Stimulated activated memory B cell treated with anti-CD40 and anti-IgM and Interleukin-4, amounts not matched to agents 10 μg/mL and 1 μg/mL and 100 μg/mL, for 72 hours (primary cell): Measurements from ENCODE around the gene ZNF358.

Experiments
- ATAC-seq: fragments of 150-1000 bp; cut with Tn5 transposase; 2 replicates; pipeline ENCODE4 v1.10.0; 2021
- H3K27ac Mint-ChIP-seq: one replicate; pipeline ENCODE4 v1.8.0; 2022; ENCODE audit warnings: mild to moderate bottlenecking, mixed read lengths
- H3K27me3 Mint-ChIP-seq: one replicate; pipeline ENCODE4 v1.8.0; 2022; ENCODE audit warnings: mixed read lengths
- H3K36me3 Mint-ChIP-seq: one replicate; pipeline ENCODE4 v1.8.0; 2022; ENCODE audit warnings: mixed read lengths
- H3K4me1 Mint-ChIP-seq: one replicate; pipeline ENCODE4 v1.8.0; 2022; ENCODE audit warnings: mixed read lengths
- H3K4me3 Mint-ChIP-seq: one replicate; pipeline ENCODE4 v1.8.0; 2022; ENCODE audit warnings: mild to moderate bottlenecking, moderate library complexity, mixed read lengths
- H3K9me3 Mint-ChIP-seq: one replicate; pipeline ENCODE4 v1.8.0; 2022; ENCODE audit warnings: mixed read lengths

Gene ZNF358

DNA sequence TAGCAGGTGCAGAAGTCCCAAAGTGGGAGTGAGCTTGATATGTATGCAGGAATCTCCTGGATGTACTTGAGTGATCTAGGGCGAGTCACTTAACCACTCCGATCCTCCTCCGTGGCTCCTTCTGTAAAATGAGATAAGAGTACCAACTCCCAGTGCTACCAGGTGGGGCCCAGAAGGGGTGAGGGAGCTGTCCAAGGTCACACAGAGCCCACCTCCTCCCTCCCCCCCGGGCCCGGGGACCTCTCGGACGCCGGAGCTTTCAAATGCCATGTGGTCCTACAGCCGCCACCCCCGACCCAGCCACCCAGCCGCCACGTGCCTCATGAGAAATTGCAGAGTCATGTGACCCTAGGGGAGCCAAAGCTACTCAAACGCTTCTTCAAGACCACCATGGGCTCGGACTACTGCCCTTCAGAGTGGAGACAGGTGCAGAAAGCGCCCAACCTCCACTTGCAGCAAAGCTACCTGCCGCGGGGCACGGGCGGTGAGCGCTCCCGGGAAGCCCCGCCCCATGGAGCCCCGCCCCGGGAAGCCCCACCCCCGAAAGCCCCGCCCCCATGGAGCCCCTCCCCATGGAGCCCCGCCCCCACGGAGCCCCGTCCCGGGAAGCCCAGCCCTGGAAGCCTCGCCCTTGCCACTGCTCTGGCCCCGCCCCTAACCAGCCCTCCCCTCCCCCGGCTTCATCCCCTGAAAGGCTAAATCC, 10.1 kb upstream of the ZNF358 start:
- H3K36me3 Mint-ChIP-seq, result peaks cover 6% of the 10 kb centered on the region
- ATAC-seq, result no peak
- H3K4me3 Mint-ChIP-seq, result peak overlapping the region; percentile 20
- H3K9me3 Mint-ChIP-seq, result peaks cover 8% of the 10 kb centered on the region
- no peak overlapping the region for H3K27ac Mint-ChIP-seq
- peaks cover 58% of the 10 kb centered on the region for H3K27me3 Mint-ChIP-seq
- H3K4me1 Mint-ChIP-seq, result peaks cover 25% of the 10 kb centered on the region

DNA sequence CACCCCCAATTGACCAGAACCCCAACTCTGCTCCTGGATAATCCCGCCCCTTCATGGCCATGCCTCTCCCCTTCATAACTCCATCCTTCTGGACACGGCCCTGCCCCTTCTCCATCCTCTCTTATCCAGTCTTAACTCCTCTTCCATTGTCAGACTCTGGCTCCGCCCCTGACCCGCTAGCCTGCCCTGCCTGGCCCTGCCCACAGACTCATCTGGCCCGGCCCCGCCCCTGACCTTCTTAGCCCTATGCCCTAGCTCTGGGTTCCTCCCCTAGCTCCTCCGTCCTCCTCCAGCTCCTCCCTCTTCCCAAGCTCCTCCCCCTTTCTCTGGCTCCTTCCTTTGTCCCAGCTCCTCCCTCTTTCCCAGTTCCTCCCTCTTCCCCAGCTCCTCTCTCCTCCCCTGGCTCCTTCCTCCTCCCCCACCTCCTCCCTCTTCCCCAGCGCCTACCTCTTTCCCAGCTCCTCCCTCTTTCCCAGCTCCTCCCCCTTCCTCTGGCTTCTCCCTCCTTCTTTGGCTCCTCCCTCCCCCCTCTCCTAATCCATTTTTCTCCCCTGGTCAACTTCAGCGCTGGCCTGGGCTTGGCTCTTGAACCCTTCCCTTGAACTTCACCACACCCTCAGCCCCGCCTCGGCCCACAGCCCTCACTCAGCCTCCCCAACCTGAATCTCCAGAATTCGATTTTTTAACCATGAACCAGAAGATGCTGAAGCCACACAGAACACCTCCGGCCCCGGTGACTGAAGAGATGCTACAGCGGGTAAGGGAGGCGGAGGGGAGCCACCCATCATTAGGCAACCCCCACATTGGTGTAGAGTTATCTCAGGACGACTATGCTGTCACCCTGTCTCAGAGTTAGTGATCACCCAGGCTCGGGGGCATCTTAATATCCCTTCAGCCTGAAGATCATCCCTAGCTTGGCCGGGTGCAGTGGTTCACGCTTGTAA, 9.2 kb upstream of the ZNF358 start:
- Mint-ChIP-seq H3K36me3 (peaks cover 6% of the 10 kb centered on the region), H3K27ac (no peak overlapping the region), H3K4me3 (no peak overlapping the region), H3K4me1 (peaks cover 20% of the 10 kb centered on the region), H3K9me3 (peaks cover 8% of the 10 kb centered on the region), H3K27me3 (peaks cover 50% of the 10 kb centered on the region)
- peak; percentile 71 for ATAC-seq

DNA sequence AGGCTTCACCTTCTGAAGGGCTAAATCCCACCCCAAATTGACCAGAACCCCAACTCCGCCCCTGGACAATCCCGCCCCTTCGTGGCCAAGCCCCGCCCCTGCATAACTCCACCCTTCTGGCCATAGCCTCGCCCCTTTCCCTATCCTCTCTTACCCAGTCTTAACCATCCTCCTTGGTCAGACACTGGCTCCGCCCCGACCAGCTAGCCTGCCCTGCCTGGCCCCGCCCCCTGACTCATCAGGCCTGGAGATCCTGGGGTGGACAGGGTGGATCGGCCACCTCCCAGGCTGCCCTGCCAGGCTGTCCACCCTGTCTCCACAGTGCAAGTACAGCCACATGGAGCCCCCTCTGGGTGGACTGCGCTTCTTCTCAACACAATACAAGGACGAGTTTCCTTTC, 8.0 kb upstream of the ZNF358 start:
- peaks cover 18% of the 10 kb centered on the region for H3K4me1 Mint-ChIP-seq
- no peak overlapping the region for H3K27ac Mint-ChIP-seq
- H3K4me3 Mint-ChIP-seq, result no peak overlapping the region
- peaks cover 6% of the 10 kb centered on the region for H3K36me3 Mint-ChIP-seq
- ATAC-seq, result peak; percentile 61
- H3K27me3 Mint-ChIP-seq, result peaks cover 45% of the 10 kb centered on the region
- H3K9me3 Mint-ChIP-seq, result peaks cover 8% of the 10 kb centered on the region

DNA sequence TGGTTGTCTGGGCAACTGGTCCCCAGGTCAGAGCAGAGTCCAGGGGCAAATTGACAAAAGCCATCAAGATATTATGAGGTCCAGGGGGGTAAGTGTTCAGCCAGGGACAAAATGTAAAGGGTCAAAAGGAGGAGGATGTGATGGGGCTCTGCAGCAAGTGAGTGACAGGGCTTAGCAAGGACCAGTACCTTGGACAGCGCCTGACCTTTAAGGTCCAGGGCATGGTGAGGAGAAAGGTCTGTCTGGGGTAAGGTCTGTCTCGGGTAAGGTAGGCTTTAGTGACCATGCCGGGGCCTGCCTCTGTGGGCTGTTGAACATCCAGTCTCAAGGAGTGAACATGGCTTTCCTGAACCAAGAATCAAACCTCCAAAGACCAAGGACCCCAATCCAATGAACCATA, 6.3 kb upstream of the ZNF358 start:
- H3K36me3 Mint-ChIP-seq, result peaks cover 6% of the 10 kb centered on the region
- H3K4me3 Mint-ChIP-seq, result no peak overlapping the region
- no peak overlapping the region for H3K27ac Mint-ChIP-seq
- H3K4me1 Mint-ChIP-seq, result peaks cover 18% of the 10 kb centered on the region
- H3K27me3 Mint-ChIP-seq, result peaks cover 45% of the 10 kb centered on the region
- H3K9me3 Mint-ChIP-seq, result peaks cover 8% of the 10 kb centered on the region
- ATAC-seq, result no peak

DNA sequence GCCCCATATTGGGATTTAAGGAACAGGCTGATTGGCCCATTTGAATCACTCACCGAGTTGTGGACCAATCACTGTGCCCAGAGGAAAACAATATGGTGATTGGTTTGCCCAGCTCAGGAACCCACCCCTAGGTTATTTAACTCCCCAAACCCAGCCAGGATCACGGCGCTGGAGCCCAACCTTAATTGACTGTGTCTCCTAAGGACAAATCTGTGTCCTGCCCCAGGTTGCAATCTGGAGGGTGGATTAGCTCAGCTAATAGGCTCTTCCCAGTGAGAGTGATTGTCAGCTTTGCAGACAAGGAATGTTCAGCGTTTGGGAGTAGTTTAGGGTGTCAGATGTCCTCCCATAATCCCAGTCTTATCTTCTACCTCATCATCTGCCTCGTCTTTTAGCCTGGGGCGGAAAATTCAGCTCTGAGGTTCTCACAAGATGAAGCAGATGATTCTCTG, 3.5 kb upstream of the ZNF358 start:
- H3K27me3 Mint-ChIP-seq, result peaks cover 33% of the 10 kb centered on the region
- H3K27ac Mint-ChIP-seq, result no peak overlapping the region
- no peaks in the 10 kb centered on the region for H3K9me3 Mint-ChIP-seq
- H3K4me1 Mint-ChIP-seq, result peaks cover 8% of the 10 kb centered on the region
- H3K36me3 Mint-ChIP-seq, result no peaks in the 10 kb centered on the region
- no peak for ATAC-seq
- H3K4me3 Mint-ChIP-seq, result no peak overlapping the region

DNA sequence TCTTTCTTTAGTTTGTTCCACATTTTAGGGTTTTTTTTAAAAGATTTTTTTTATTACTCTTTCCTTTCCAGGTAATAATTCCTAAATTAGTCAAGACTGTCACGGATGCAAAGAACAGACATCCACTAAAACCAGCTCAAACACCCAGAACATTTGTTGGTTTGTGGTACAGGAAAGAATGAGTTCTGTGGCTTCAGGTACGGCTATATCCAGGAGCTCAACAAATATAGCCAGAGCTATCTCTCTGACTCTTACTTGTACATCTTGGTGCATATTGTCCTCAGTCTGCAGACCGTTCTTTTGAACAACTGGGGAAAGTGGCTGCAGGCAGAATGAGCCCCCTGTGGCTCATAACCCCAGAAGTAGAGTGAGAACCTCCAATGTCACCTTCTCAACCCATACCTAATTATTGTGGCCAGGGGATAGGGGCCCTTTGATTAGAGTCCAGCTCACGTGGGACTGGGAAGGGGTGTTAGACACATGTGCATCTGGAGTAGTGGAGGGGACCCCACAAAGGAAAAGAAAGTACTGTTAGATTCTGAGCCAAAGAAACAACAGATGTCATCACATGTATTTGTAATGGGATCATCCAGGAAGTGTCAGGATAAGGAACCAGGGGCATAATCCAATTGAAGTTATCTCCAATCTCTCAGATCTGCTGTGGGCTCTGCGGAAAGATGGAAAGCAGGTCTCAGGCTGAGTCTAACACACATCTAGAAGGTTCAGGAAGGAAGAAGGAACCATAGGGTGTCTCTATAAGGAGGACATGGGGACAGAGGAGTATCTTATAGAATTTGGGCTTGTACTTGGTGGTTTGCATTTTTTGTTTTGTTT, 1.9 kb upstream of the ZNF358 start:
- Mint-ChIP-seq H3K27me3 (peaks cover 23% of the 10 kb centered on the region), H3K4me3 (no peak overlapping the region)

DNA sequence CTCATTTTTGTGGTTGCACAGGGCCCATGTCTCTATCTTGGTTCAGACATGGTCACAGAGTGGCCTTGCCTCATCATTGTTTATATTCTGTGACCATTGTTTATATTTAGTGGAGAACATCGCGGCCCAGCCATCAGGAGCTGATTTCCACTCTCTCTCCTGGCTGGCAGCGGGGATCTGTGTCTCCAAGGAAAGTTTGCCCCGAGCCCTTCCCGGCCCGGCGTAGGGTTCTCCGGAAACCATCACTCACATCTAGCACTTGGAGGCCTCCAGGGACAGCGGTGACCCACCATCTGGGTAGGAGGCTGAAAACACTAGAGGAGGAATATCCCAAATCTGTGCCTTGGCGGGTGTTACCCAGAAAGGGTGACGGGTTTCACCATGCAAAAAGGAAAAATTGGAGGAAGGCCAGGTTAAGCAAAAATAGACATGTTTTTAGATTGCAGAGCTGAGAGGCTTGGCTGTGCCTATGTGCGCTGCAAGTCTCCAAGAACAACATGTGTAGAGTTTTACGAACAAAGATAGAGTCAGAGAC, 726 bp upstream of the ZNF358 start:
- peaks cover 23% of the 10 kb centered on the region for H3K27me3 Mint-ChIP-seq
- no peaks in the 10 kb centered on the region for H3K9me3 Mint-ChIP-seq
- H3K4me3 Mint-ChIP-seq, result peak overlapping the region; percentile 82
- ATAC-seq, result no peak
- peaks cover 8% of the 10 kb centered on the region for H3K4me1 Mint-ChIP-seq
- H3K36me3 Mint-ChIP-seq, result no peaks in the 10 kb centered on the region
- peak overlapping the region; percentile 84 for H3K27ac Mint-ChIP-seq

More for the DNA sequence above, 1.9 kb upstream of the ZNF358 start:
- ATAC-seq, result no peak
- H3K4me1 Mint-ChIP-seq, result peaks cover 8% of the 10 kb centered on the region
- H3K9me3 Mint-ChIP-seq, result no peaks in the 10 kb centered on the region
- no peak overlapping the region for H3K27ac Mint-ChIP-seq
- no peaks in the 10 kb centered on the region for H3K36me3 Mint-ChIP-seq

DNA sequence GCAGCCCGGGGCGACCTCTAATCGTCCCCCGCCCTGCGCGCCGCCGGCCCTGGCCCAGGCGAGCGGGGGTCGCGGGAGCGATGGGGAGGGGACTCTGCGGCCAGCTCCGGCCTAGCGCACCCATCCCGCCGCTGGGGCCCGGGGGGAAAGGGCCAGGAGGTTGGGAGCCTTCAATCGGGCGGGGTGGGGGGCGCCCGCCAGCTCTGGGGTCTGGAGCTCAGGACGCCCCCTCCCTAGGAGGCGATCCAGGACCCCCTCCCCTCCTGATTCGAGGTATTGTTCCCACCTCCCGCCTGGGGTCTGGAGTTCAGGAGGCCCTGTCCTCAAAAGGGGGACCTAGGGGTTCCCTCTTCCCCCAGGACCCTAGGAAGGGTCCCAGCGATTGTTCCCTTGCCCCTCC, 430 bp downstream of the ZNF358 start:
- Mint-ChIP-seq H3K4me1 (peaks cover 8% of the 10 kb centered on the region), H3K4me3 (peak overlapping the region; percentile 33), H3K9me3 (no peaks in the 10 kb centered on the region), H3K36me3 (no peaks in the 10 kb centered on the region), H3K27me3 (peaks cover 23% of the 10 kb centered on the region), H3K27ac (peak overlapping the region; percentile 42)
- no peak for ATAC-seq

DNA sequence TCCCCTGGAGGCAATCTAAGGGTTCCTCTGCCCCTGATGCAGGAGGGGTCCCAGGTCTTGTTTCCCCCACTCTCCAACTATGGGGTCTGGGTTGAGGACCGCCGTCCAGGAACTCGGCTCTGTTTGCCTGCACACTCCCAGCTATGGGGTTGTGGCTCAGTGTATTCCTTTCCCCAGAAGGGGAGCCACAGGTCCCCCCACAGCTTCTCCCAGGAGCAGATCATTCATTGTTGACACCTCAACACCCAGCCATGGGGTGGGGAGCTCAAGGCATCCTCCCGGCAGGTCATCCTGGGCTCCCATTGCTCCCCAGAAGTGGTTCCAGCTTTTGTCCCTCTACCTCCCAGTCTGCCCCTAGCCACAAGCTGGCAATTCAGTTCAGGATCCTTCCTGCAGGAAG, 975 bp downstream of the ZNF358 start:
- peak overlapping the region; percentile 33 for H3K4me3 Mint-ChIP-seq
- ATAC-seq, result no peak
- H3K9me3 Mint-ChIP-seq, result no peaks in the 10 kb centered on the region
- peak overlapping the region; percentile 42 for H3K27ac Mint-ChIP-seq
- peaks cover 23% of the 10 kb centered on the region for H3K27me3 Mint-ChIP-seq
- H3K4me1 Mint-ChIP-seq, result peaks cover 12% of the 10 kb centered on the region
- H3K36me3 Mint-ChIP-seq, result no peaks in the 10 kb centered on the region

DNA sequence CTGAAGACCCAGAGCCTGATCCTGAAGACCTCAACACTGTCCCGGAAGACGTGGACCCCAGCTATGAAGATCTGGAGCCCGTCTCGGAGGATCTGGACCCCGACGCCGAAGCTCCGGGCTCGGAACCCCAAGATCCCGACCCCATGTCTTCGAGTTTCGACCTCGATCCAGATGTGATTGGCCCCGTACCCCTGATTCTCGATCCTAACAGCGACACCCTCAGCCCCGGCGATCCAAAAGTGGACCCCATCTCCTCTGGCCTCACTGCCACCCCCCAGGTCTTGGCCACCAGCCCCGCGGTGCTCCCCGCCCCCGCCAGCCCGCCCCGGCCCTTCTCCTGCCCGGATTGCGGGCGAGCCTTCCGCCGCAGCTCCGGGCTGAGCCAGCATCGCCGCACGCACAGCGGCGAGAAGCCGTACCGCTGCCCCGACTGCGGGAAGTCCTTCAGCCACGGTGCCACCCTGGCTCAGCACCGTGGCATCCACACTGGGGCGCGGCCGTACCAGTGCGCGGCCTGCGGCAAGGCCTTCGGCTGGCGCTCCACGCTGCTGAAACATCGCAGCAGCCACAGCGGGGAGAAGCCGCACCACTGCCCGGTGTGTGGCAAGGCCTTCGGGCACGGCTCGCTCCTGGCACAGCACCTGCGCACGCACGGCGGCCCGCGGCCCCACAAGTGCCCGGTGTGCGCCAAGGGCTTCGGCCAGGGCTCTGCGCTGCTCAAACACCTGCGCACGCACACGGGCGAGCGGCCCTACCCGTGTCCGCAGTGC, 3.6 kb downstream of the ZNF358 start:
- Mint-ChIP-seq H3K4me1 (peaks cover 25% of the 10 kb centered on the region), H3K27me3 (peaks cover 15% of the 10 kb centered on the region), H3K4me3 (no peak overlapping the region), H3K36me3 (no peaks in the 10 kb centered on the region), H3K9me3 (no peaks in the 10 kb centered on the region), H3K27ac (no peak overlapping the region)
- peak; percentile 3 for ATAC-seq

DNA sequence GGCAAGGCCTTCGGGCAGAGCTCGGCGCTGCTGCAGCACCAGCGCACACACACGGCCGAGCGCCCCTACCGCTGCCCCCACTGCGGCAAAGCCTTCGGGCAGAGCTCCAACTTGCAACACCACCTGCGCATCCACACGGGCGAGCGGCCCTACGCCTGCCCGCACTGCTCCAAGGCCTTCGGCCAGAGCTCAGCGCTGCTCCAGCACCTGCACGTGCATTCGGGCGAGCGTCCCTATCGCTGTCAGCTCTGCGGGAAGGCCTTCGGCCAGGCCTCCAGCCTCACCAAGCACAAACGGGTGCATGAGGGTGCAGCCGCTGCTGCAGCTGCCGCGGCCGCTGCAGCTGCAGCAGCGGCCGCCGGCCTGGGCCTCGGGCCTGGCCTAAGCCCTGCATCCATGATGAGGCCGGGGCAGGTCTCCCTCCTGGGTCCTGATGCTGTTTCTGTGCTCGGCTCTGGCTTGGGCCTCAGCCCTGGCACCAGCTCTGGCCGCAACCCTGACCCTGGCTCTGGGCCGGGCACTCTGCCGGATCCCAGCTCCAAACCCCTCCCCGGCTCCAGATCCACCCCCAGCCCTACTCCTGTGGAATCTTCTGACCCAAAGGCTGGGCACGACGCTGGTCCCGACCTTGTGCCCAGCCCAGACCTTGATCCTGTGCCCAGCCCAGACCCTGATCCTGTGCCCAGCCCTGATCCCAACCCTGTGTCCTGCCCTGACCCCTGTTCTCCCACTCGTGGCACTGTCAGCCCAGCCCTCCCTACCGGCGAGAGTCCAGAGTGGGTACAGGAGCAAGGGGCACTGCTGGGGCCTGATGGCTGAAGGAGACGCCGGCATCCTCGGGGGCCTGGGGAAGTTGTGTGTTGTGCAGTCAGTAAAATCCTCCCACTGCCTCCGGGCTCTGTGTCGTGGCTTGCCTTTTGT, 4.5 kb downstream of the ZNF358 start:
- H3K4me3 Mint-ChIP-seq, result no peak overlapping the region
- H3K36me3 Mint-ChIP-seq, result no peaks in the 10 kb centered on the region
- no peaks in the 10 kb centered on the region for H3K9me3 Mint-ChIP-seq
- H3K27me3 Mint-ChIP-seq, result peaks cover 6% of the 10 kb centered on the region
- no peak overlapping the region for H3K27ac Mint-ChIP-seq
- ATAC-seq, result no peak
- peaks cover 22% of the 10 kb centered on the region for H3K4me1 Mint-ChIP-seq

DNA sequence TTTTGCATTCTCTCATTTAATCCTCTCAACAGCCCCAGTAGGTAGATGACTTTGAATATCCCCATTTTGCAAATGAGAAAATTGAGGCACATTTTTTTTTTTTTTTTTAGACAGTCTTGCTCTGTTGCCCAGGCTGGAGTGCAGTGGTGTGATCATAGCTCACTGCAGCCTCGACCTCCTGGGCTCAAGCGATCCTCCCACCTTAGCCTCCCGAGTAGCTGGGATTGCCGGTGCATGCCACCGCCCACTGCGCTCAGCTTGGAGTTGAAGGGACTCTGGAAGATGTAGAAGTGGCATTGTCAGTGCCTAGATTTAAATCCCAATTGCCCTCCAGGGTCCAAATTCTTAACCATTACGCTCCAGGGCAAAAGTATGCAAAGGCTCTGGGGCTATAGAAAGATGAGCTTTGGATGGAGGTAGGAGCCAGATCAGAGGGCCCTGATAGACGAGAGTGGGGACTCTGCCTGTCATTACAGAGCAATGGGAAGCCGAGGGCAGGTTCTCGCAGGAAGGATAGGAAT, 5.7 kb downstream of the ZNF358 start:
- H3K27me3 Mint-ChIP-seq, result no peaks in the 10 kb centered on the region
- no peak for ATAC-seq

More for the DNA sequence above, 5.7 kb downstream of the ZNF358 start:
- Mint-ChIP-seq H3K4me3 (peak overlapping the region; percentile 79), H3K36me3 (peaks cover 9% of the 10 kb centered on the region), H3K9me3 (no peaks in the 10 kb centered on the region), H3K27ac (peak overlapping the region; percentile 62), H3K4me1 (peaks cover 17% of the 10 kb centered on the region)
